HepG2 (cell line): ENCODE results near the gene S1PR5. TPM values are rescaled to one million over a fixed set of nuclear protein-coding genes. Genes with fewer than 3 reads are reported as not detected.

ENCODE experiments used
- FOXP1 ChIP-seq, 2 experiments: fragments of 450-650 bp in 1 of 2; IDR thresholded peaks; 2 replicates each; pipeline ENCODE4 v1.6.1; 2017 to 2018; ENCODE audit warnings: antibody characterized with exemption in 1 of 2
- HNRNPK ChIP-seq: fragments of 200-400 bp; formaldehyde crosslinking; IDR thresholded peaks from 2 replicates; pipeline ENCODE4 v1.6.1; 2018; ENCODE audit warnings: low read length, low read depth, moderate library complexity, mild to moderate bottlenecking; ENCODE audit not compliant: poor library complexity, severe bottlenecking
- HOXA3 ChIP-seq: sonication (generic); formaldehyde crosslinking; IDR thresholded peaks from 2 replicates; pipeline ENCODE4 v1.5.0; 2020; ENCODE audit warnings: missing genetic modification reagents
- ZNF317 ChIP-seq: sonication (generic); formaldehyde crosslinking; IDR thresholded peaks from 2 replicates; pipeline ENCODE4 v1.5.0; 2020; ENCODE audit warnings: mild to moderate bottlenecking, missing genetic modification reagents
- ZNF383 ChIP-seq: sonication (generic); formaldehyde crosslinking; IDR thresholded peaks from 2 replicates; pipeline ENCODE4 v1.4.0; 2020; ENCODE audit warnings: missing genetic modification reagents, mild to moderate bottlenecking, borderline replicate concordance
- ZNF567 ChIP-seq: sonication (generic); formaldehyde crosslinking; IDR thresholded peaks from 2 replicates; pipeline ENCODE4 v1.8.1; 2023; ENCODE audit warnings: mild to moderate bottlenecking, missing genetic modification reagents, borderline replicate concordance
- ZNF781 ChIP-seq: sonication (generic); formaldehyde crosslinking; IDR thresholded peaks from 2 replicates; pipeline ENCODE4 v1.5.1; 2020; ENCODE audit warnings: borderline replicate concordance, mild to moderate bottlenecking, missing genetic modification reagents; ENCODE audit errors: not compliant biosample characterization
- ZNF790 ChIP-seq: sonication (generic); formaldehyde crosslinking; IDR thresholded peaks from 2 replicates; pipeline ENCODE4 v1.8.0; 2022; ENCODE audit warnings: missing genetic modification reagents, mild to moderate bottlenecking, borderline replicate concordance
- ZSCAN21 ChIP-seq: sonication (generic); formaldehyde crosslinking; IDR thresholded peaks from 2 replicates; pipeline ENCODE4 v1.8.0; 2022; ENCODE audit warnings: mild to moderate bottlenecking, missing genetic modification reagents, moderate library complexity, borderline replicate concordance
- polyA plus RNA-seq, 8 experiments: library from polyadenylated mRNA; depleted of rRNA in 3 of 8; stranded (reverse) in 7 of 8; unstranded in 1 of 8; fragments of >200 nt; fragmentation: Illumina TruSeq in 4 of 8; extraction: Trizol in 4 of 8; gene quantifications; 2 replicates each; pipeline versions ENCODE4 v1.2.1 to v1.2.3, GENCODE V29; 2011 to 2016; ENCODE audit warnings: low read depth in 4 of 8, missing spikeins in 1 of 8, mixed read lengths in 1 of 8; ENCODE audit not compliant: insufficient read depth in 1 of 8
- total RNA-seq, 5 experiments: library from RNA; depleted of rRNA; stranded (reverse); fragments of >200 nt; fragmentation: Illumina TruSeq; extraction: Trizol; gene quantifications; 2 replicates each; pipeline ENCODE4 v1.2.3, GENCODE V29; 2016; ENCODE audit warnings: low read depth in 1 of 5
- TF ChIP-seq, protein P1 (sequence below): sonication (generic); formaldehyde crosslinking; IDR thresholded peaks from 2 replicates; pipeline ENCODE4 v1.9.0; 2022; ENCODE audit warnings: low read depth, missing genetic modification reagents
- TF ChIP-seq, protein P2 (sequence below): sonication (generic); formaldehyde crosslinking; IDR thresholded peaks from one replicate; pipeline ENCODE4 v1.5.1; 2020; ENCODE audit warnings: mild to moderate bottlenecking, missing genetic modification reagents; ENCODE audit errors: not compliant biosample characterization
- TF ChIP-seq, protein P3 (sequence below): fragments of 450-650 bp; IDR thresholded peaks from 2 replicates; pipeline ENCODE4 v1.6.1; 2017
- TF ChIP-seq, protein P4 (sequence below): sonication (generic); formaldehyde crosslinking; IDR thresholded peaks from 2 replicates; pipeline ENCODE4 v1.8.0; 2022; ENCODE audit warnings: missing genetic modification reagents, low read depth, mild to moderate bottlenecking, borderline replicate concordance

S1PR5 gene
- total and polyA plus RNA-seq, 2 of the 13 experiments (the other 11 are each of a cell fraction or from before 2014, with no cell fraction given), result 0.04 TPM; not detected in 1

DNA sequence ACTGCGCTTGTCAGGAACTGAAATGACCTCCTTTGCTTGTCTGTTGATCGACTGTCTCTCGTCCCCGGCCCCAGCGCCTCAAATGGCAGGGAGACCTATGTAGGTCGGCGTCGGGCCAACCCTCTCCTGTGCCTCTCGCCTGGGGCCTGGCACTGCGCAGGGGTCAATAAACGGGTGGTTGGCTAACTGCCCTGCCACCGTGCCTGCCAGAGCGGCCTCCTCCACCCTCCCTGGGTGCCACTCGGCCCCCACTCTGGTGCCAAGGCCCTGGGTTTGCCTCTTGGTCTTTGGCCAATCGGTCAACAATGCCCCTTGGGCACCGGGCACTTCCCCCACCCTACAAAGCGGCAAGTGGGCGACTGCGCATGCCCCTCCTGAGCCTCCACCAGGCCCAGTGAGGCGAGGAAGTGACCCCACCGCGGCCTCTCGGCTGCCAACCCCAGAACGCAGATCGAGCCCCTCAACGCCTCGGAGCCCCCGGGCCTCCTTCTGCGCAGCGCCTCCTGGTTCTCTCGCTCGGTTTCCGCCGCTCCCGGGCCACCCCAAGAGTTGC lies 15.2 kb downstream of the S1PR5 start (continued):
- no peak for TF ChIP-seq ZNF790 (CRISPR knock-in tag)
- TF ChIP-seq ZNF567 (CRISPR knock-in tag), result no peak
- TF ChIP-seq ZNF317 (CRISPR knock-in tag), result 0 out of 2 replicates have a peak, but pooled peaks have one; percentile 39
- no peak for TF ChIP-seq HOXA3
- no peak for TF ChIP-seq ZSCAN21 (CRISPR knock-in tag)
- TF ChIP-seq HNRNPK, result no peak
- TF ChIP-seq, protein P1, sequence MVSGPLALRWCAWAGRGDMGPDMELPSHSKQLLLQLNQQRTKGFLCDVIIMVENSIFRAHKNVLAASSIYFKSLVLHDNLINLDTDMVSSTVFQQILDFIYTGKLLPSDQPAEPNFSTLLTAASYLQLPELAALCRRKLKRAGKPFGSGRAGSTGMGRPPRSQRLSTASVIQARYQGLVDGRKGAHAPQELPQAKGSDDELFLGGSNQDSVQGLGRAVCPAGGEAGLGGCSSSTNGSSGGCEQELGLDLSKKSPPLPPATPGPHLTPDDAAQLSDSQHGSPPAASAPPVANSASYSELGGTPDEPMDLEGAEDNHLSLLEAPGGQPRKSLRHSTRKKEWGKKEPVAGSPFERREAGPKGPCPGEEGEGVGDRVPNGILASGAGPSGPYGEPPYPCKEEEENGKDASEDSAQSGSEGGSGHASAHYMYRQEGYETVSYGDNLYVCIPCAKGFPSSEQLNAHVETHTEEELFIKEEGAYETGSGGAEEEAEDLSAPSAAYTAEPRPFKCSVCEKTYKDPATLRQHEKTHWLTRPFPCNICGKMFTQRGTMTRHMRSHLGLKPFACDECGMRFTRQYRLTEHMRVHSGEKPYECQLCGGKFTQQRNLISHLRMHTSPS (CRISPR knock-in tag), result peak; percentile 99
- TF ChIP-seq, protein P2, sequence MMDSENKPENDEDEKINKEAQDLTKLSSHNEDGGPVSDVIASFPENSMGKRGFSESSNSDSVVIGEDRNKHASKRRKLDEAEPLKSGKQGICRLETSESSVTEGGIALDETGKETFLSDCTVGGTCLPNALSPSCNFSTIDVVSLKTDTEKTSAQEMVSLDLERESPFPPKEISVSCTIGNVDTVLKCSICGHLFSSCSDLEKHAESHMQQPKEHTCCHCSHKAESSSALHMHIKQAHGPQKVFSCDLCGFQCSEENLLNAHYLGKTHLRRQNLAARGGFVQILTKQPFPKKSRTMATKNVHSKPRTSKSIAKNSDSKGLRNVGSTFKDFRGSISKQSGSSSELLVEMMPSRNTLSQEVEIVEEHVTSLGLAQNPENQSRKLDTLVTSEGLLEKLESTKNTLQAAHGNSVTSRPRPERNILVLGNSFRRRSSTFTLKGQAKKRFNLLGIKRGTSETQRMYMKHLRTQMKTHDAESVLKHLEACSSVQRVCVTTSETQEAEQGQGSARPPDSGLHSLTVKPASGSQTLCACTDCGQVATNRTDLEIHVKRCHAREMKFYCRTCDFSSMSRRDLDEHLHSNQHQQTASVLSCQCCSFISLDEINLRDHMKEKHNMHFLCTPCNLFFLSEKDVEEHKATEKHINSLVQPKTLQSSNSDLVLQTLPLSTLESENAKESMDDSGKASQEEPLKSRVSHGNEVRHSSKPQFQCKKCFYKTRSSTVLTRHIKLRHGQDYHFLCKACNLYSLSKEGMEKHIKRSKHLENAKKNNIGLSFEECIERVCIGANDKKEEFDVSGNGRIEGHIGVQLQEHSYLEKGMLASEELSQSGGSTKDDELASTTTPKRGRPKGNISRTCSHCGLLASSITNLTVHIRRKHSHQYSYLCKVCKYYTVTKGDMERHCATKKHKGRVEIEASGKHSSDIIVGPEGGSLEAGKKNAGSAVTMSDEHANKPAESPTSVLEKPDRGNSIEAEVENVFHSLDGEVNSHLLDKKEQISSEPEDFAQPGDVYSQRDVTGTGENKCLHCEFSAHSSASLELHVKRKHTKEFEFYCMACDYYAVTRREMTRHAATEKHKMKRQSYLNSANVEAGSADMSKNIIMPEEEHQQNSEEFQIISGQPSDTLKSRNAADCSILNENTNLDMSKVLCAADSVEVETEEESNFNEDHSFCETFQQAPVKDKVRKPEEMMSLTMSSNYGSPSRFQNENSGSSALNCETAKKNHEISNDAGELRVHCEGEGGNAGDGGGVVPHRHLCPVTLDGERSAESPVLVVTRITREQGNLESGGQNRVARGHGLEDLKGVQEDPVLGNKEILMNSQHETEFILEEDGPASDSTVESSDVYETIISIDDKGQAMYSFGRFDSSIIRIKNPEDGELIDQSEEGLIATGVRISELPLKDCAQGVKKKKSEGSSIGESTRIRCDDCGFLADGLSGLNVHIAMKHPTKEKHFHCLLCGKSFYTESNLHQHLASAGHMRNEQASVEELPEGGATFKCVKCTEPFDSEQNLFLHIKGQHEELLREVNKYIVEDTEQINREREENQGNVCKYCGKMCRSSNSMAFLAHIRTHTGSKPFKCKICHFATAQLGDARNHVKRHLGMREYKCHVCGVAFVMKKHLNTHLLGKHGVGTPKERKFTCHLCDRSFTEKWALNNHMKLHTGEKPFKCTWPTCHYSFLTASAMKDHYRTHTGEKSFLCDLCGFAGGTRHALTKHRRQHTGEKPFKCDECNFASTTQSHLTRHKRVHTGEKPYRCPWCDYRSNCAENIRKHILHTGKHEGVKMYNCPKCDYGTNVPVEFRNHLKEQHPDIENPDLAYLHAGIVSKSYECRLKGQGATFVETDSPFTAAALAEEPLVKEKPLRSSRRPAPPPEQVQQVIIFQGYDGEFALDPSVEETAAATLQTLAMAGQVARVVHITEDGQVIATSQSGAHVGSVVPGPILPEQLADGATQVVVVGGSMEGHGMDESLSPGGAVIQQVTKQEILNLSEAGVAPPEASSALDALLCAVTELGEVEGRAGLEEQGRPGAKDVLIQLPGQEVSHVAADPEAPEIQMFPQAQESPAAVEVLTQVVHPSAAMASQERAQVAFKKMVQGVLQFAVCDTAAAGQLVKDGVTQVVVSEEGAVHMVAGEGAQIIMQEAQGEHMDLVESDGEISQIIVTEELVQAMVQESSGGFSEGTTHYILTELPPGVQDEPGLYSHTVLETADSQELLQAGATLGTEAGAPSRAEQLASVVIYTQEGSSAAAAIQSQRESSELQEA (CRISPR knock-in tag), result no peak
- no peak for TF ChIP-seq ZNF383 (CRISPR knock-in tag)
- TF ChIP-seq, protein P3, sequence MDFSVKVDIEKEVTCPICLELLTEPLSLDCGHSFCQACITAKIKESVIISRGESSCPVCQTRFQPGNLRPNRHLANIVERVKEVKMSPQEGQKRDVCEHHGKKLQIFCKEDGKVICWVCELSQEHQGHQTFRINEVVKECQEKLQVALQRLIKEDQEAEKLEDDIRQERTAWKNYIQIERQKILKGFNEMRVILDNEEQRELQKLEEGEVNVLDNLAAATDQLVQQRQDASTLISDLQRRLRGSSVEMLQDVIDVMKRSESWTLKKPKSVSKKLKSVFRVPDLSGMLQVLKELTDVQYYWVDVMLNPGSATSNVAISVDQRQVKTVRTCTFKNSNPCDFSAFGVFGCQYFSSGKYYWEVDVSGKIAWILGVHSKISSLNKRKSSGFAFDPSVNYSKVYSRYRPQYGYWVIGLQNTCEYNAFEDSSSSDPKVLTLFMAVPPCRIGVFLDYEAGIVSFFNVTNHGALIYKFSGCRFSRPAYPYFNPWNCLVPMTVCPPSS, result no peak
- TF ChIP-seq FOXP1 (IDR thresholded peaks at IDR 0.05), result no peak
- TF ChIP-seq FOXP1 (CRISPR knock-in tag; IDR thresholded peaks at IDR 0.05), result no peak
- peak; percentile 52 for TF ChIP-seq ZNF781
- TF ChIP-seq, protein P4, sequence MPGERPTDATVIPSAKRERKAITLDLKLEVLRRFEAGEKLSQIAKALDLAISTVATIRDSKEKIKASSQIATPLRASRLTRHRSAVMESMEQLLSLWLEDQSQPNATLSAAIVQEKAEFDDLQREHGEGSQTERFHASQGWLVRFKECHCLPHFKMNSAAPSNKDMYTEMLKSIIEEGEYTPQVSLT (CRISPR knock-in tag), result no peak
